GM12873 (cell line): ENCODE results near the gene EEF2KMT.
A peak's percentile ranks its signal among the peaks of the same experiment; 100 is the strongest.
"Not testable (repeated sequence)": the region's sequence is repeated elsewhere in the genome, so short reads cannot be mapped to it uniquely, and the experiment has no call there.

Experiments used
- CTCF ChIP-seq: IDR thresholded peaks from 2 replicates; pipeline ENCODE4 v1.5.1; 2012; ENCODE audit warnings: low read depth, mild to moderate bottlenecking, moderate library complexity, low read length, control low read depth; ENCODE audit not compliant: insufficient read depth; ENCODE audit errors: missing control alignments

EEF2KMT gene

GRCh38 chr16:5097470-5098220 is at the start of gene EEF2KMT:
EEF2KMT (minus strand) TSS chr16:5097795; CDS start chr16:5097739, 56 bp downstream.
- not testable (repeated sequence) for TF ChIP-seq CTCF

- no peak for TF ChIP-seq CTCF
Measured at GRCh38 chr16:5143761-5144620, 46.4 kb upstream of the EEF2KMT start.

GRCh38 chr16:5108505-5109158 is 11.0 kb upstream of the EEF2KMT start:
- TF ChIP-seq CTCF: no peak

- peak; percentile 76 for TF ChIP-seq CTCF
Measured at GRCh38 chr16:5084802-5085201, 12.8 kb downstream of the EEF2KMT start.

- no peak for TF ChIP-seq CTCF
Measured at GRCh38 chr16:5078626-5079025, 19.0 kb downstream of the EEF2KMT start.

GRCh38 chr16:5077304-5077703 is 20.3 kb downstream of the EEF2KMT start:
- TF ChIP-seq CTCF: no peak

GRCh38 chr16:5075637-5076036 is 22.0 kb downstream of the EEF2KMT start:
- TF ChIP-seq CTCF: no peak
